ENCODE measurements around the gene KMT5B. TPM values are rescaled to one million over a fixed set of nuclear protein-coding genes. Genes with fewer than 3 reads are reported as not detected.

Gene KMT5B
- total and polyA plus RNA-seq, 2 of the 13 experiments (the other 11 are each of a cell fraction or from before 2014, with no cell fraction given), result 17.6 to 23.7 TPM

GRCh38 chr11:68168694-68169093 lies 44.4 kb downstream of the KMT5B start:
- intact Hi-C loops (cut with micrococcal nuclease; ENCODE audit: unreplicated experiment) (no loop called here), in situ Hi-C loops (cut with HindIII; ENCODE audit: extremely low pct_ligation_motif_present, low pct_unique_long_range_greater_than_20kb) (no loop called here)
- DNase-seq (ENCODE audit: low spot score), result no peak
- no peak for FAIRE-seq
- no TSS peak for BruUV-seq (replicated peaks)
- CTCF ChIA-PET (ENCODE audit: low intra/inter-chr PET ratio, low total read pairs), result no interaction called here
- H3K27me3 ChIP-seq (ENCODE audit: control insufficient read depth in 1 of 2, insufficient read depth in 2 of 2, low read length in 2 of 2), result no peaks in the 10 kb centered on the region
- peak; percentile 65 for ATAC-seq
- no peak overlapping the region for H3K9ac ChIP-seq (ENCODE audit: insufficient read depth, low read depth, low read length)
- no peak overlapping the region for H3K27ac ChIP-seq (ENCODE audit: extremely low read length, insufficient read depth, low read length)
- H2AFZ ChIP-seq (ENCODE audit: low read length), result no peak overlapping the region
- WGBS (ENCODE audit: low lambda C conversion rate), result 96% methylated on average over 5 of the region's 5 CpGs
- peaks cover 9% of the 10 kb centered on the region; the same call in 1 of the 2 replicates for H3K4me1 ChIP-seq (ENCODE audit: insufficient read depth, low read length)
- POLR2A ChIA-PET, result interaction anchor here (1.2 kb wide), 1 partner anchor 9 kb away, joined by 3 read pairs; no protein-coding TSS in a partner anchor
- TF ChIP-seq ZNF572 (CRISPR knock-in tag; IDR thresholded peaks at IDR 0.05), result no peak
- TF ChIP-seq RBM22 (optimal IDR thresholded peaks at IDR 0.05; ENCODE audit: low read length), result peak; percentile 16
- TF ChIP-seq, protein P1, sequence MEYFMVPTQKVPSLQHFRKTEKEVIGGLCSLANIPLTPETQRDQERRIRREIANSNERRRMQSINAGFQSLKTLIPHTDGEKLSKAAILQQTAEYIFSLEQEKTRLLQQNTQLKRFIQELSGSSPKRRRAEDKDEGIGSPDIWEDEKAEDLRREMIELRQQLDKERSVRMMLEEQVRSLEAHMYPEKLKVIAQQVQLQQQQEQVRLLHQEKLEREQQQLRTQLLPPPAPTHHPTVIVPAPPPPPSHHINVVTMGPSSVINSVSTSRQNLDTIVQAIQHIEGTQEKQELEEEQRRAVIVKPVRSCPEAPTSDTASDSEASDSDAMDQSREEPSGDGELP (IDR thresholded peaks at IDR 0.05; ENCODE audit: borderline replicate concordance, low read depth), result 0 out of 2 replicates have a peak, but pooled peaks have one; percentile 18
- peaks cover 29 to 69% of the 10 kb centered on the region in 2 experiments for H3K36me3 ChIP-seq (replicated peaks in 1 of 2; ENCODE audit: control insufficient read depth in 1 of 2, insufficient read depth in 2 of 2, low read length in 2 of 2)
- H3K4me3 ChIP-seq (replicated peaks in 1 of 3; ENCODE audit: insufficient read depth in 1 of 3, low read depth in 2 of 3, low read length in 3 of 3), result no peak overlapping the region
- H3K9me3 ChIP-seq (ENCODE audit: low read length), result no peaks in the 10 kb centered on the region
- no peaks in the 10 kb centered on the region for H3K79me2 ChIP-seq (ENCODE audit: insufficient read depth, low read length)
- H3K4me2 ChIP-seq (ENCODE audit: low read depth, low read length), result no peak overlapping the region
- H4K20me1 ChIP-seq (ENCODE audit: insufficient read depth, low read length), result no peaks in the 10 kb centered on the region

- no peaks in the 10 kb centered on the region for H4K20me1 ChIP-seq (ENCODE audit: insufficient read depth, low read length)
- POLR2A ChIA-PET, result no interaction called here
- TF ChIP-seq ZNF121 (CRISPR knock-in tag; IDR thresholded peaks at IDR 0.05), result peak; percentile 77
- no peak for TF ChIP-seq ZNF12 (CRISPR knock-in tag; IDR thresholded peaks at IDR 0.05)
- TF ChIP-seq, protein P2, sequence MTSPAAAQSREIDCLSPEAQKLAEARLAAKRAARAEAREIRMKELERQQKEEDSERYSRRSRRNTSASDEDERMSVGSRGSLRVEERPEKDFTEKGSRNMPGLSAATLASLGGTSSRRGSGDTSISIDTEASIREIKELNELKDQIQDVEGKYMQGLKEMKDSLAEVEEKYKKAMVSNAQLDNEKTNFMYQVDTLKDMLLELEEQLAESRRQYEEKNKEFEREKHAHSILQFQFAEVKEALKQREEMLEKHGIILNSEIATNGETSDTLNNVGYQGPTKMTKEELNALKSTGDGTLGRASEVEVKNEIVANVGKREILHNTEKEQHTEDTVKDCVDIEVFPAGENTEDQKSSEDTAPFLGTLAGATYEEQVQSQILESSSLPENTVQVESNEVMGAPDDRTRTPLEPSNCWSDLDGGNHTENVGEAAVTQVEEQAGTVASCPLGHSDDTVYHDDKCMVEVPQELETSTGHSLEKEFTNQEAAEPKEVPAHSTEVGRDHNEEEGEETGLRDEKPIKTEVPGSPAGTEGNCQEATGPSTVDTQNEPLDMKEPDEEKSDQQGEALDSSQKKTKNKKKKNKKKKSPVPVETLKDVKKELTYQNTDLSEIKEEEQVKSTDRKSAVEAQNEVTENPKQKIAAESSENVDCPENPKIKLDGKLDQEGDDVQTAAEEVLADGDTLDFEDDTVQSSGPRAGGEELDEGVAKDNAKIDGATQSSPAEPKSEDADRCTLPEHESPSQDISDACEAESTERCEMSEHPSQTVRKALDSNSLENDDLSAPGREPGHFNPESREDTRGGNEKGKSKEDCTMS (CRISPR knock-in tag; conservative IDR thresholded peaks at IDR 0.05), result no peak
- BruUV-seq (replicated peaks), result no TSS peak
- no peaks in the 10 kb centered on the region for H3K9me3 ChIP-seq (ENCODE audit: low read length)
- FAIRE-seq, result no peak
- intact Hi-C loops (cut with micrococcal nuclease; ENCODE audit: unreplicated experiment), result no loop called here
- CTCF ChIA-PET (ENCODE audit: low intra/inter-chr PET ratio, low total read pairs), result no interaction called here
- no peaks in the 10 kb centered on the region for H3K79me2 ChIP-seq (ENCODE audit: insufficient read depth, low read length)
- no peak overlapping the region for H3K9ac ChIP-seq (ENCODE audit: insufficient read depth, low read depth, low read length)
- H2AFZ ChIP-seq (ENCODE audit: low read length), result no peak overlapping the region
- no peak overlapping the region for H3K27ac ChIP-seq (ENCODE audit: extremely low read length, insufficient read depth, low read length)
- ATAC-seq, result no peak
- peaks cover 27 to 63% of the 10 kb centered on the region in 2 experiments for H3K36me3 ChIP-seq (replicated peaks in 1 of 2; ENCODE audit: control insufficient read depth in 1 of 2, insufficient read depth in 2 of 2, low read length in 2 of 2)
- in situ Hi-C loops (cut with HindIII; ENCODE audit: extremely low pct_ligation_motif_present, low pct_unique_long_range_greater_than_20kb), result no loop called here
- no peak for DNase-seq (ENCODE audit: low spot score)
- no peaks in the 10 kb centered on the region for H3K27me3 ChIP-seq (ENCODE audit: control insufficient read depth in 1 of 2, insufficient read depth in 2 of 2, low read length in 2 of 2)
- H3K4me2 ChIP-seq (ENCODE audit: low read depth, low read length), result no peak overlapping the region
- peaks cover 9% of the 10 kb centered on the region; the same call in 1 of the 2 replicates for H3K4me1 ChIP-seq (ENCODE audit: insufficient read depth, low read length)
- no peak overlapping the region for H3K4me3 ChIP-seq (replicated peaks in 1 of 3; ENCODE audit: insufficient read depth in 1 of 3, low read depth in 2 of 3, low read length in 3 of 3)
- WGBS (ENCODE audit: low lambda C conversion rate), result 98% methylated on average over 6 of the region's 6 CpGs
Observed at GRCh38 chr11:68167474-68167873, 45.6 kb downstream of the KMT5B start.

Measured in HepG2 (cell line).